ENCODE measurements around the gene LAMC2. TPM values are rescaled to one million over a fixed set of nuclear protein-coding genes. Genes with fewer than 3 reads are reported as not detected.

The LAMC2 gene
- total and polyA plus RNA-seq, 9 of the 15 experiments (the other 6 are each of a cell fraction or from before 2014, with no cell fraction given) = 0.02 to 0.03 TPM; not detected in 7

DNA sequence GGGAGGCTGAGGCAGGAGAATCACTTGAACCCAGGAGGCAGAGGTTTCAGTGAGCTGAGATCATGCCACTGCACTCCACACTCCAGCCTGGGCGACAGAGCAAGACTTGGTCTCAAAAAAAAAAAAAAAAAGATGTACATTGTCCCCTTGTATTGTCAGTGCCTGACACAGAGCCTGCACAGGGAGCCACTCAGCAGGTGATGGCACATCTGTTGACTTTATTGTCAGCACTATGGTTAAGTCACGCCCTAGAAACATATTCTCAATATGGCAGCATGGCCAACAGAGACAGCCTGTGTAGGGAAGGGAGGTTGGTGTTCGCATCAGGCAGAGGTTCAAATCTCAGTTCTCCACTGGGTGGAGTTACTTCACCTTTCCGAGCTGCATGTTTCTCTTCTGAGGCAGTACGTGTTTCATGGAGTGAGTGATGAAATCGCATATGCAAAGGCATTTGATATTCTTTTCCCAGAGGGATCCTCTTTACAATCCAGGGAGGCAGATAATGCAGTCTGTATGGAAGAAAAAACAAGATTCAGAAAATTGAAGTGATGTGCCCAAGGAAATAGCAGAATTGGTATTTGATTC is 20.6 kb downstream of the LAMC2 start:
- TF ChIP-seq ZNF134 (CRISPR knock-in tag; conservative IDR thresholded peaks at IDR 0.05) = peak; percentile 56
- no peak for TF ChIP-seq ZBTB8A (IDR thresholded peaks at IDR 0.05; ENCODE audit: partially characterized antibody)
- ChIA-PET POLR2A (no interaction called here), CTCF (ENCODE audit: low intra/inter-chr PET ratio) (no interaction called here)
- Histone ChIP-seq H3K36me3 (ENCODE audit: control insufficient read depth, insufficient read depth, low read length) (no peaks in the 10 kb centered on the region), H3K27me3 (ENCODE audit: control insufficient read depth in 2 of 2, insufficient read depth in 2 of 2, low read length in 2 of 2) (peaks cover 13% of the 10 kb centered on the region in 2 experiments; a peak in 4 of 5 replicates), H3K4me3 (no peak overlapping the region), H3K9ac (ENCODE audit: insufficient read depth in 1 of 2, low read depth in 2 of 2, low read length in 2 of 2) (no peak overlapping the region), H3K9me3 (replicated peaks; ENCODE audit: control insufficient read depth, insufficient read depth, low read depth, low read length) (no peaks in the 10 kb centered on the region), H3K27ac (ENCODE audit: extremely low read depth, low read depth, low read length) (no peak overlapping the region), H3K4me1 (replicated peaks in 1 of 2; ENCODE audit: control insufficient read depth in 2 of 2, insufficient read depth in 2 of 2, low read length in 2 of 2) (no peaks in the 10 kb centered on the region), H3K79me2 (ENCODE audit: control insufficient read depth, insufficient read depth, low read length) (no peaks in the 10 kb centered on the region), H3K9me1 (ENCODE audit: control insufficient read depth, insufficient read depth, low read length) (no peaks in the 10 kb centered on the region), H3K4me2 (ENCODE audit: insufficient read depth, low read length) (no peak overlapping the region), H4K20me1 (replicated peaks; ENCODE audit: control insufficient read depth, insufficient read depth, low read length) (0 out of 2 replicates have a peak, but pooled peaks cover 5% of the 10 kb centered on the region), H2AFZ (ENCODE audit: low read depth, low read length) (no peak overlapping the region)
- ATAC-seq (no peak), FAIRE-seq (no peak), DNase-seq (ENCODE audit: extremely low read depth in 1 of 4, low spot score in 3 of 4) (no peak)
- BruUV-seq (replicated peaks) = no TSS peak
- in situ Hi-C loops (cut with MboI) (no loop called here), intact Hi-C loops (cut with micrococcal nuclease) (no loop called here)
- WGBS (ENCODE audit: insufficient coverage, low coverage, missing lambda C conversion rate) = 0% methylated on average over 6 of the region's 6 CpGs

DNA sequence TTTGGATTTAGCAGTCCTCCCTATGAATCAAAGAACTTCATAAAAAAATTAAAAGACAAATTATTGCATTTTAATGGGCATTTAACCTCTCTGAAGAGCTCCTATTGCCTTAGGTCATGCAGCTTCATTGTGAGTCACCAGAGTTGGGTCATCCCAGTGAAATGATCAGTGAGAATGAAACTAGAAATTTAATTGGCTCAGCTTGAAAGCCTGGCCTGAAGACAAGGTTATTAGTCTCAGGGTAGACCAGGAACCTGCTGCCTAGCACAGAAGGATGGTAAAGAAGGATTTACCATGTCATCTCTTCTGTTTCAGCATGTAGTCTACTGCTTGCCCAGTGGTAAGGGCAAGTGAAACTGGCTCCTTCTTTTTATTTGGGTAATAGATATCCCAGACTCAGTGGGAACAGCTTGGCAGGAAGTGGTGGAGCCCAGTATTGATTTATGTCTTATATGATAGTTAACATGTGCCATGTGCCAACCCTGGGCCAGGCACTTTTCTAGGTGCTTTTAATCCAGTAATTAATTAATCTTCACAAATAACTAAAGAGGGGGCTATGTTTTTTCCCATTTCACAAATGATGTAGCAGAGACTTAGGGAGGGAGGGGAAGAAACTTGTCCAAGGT is 23.6 kb downstream of the LAMC2 start:
- Histone ChIP-seq H3K27me3 (ENCODE audit: control insufficient read depth in 2 of 2, insufficient read depth in 2 of 2, low read length in 2 of 2) (peaks cover 13 to 19% of the 10 kb centered on the region in 2 experiments), H3K79me2 (ENCODE audit: control insufficient read depth, insufficient read depth, low read length) (no peaks in the 10 kb centered on the region), H3K36me3 (ENCODE audit: control insufficient read depth, insufficient read depth, low read length) (no peaks in the 10 kb centered on the region), H3K4me2 (ENCODE audit: insufficient read depth, low read length) (no peak overlapping the region), H3K9me1 (ENCODE audit: control insufficient read depth, insufficient read depth, low read length) (no peaks in the 10 kb centered on the region), H2AFZ (ENCODE audit: low read depth, low read length) (no peak overlapping the region), H3K4me3 (no peak overlapping the region), H4K20me1 (replicated peaks; ENCODE audit: control insufficient read depth, insufficient read depth, low read length) (0 out of 2 replicates have a peak, but pooled peaks cover 5% of the 10 kb centered on the region), H3K4me1 (replicated peaks in 1 of 2; ENCODE audit: control insufficient read depth in 2 of 2, insufficient read depth in 2 of 2, low read length in 2 of 2) (no peaks in the 10 kb centered on the region), H3K27ac (ENCODE audit: extremely low read depth, low read depth, low read length) (no peak overlapping the region), H3K9ac (ENCODE audit: insufficient read depth in 1 of 2, low read depth in 2 of 2, low read length in 2 of 2) (no peak overlapping the region), H3K9me3 (replicated peaks; ENCODE audit: control insufficient read depth, insufficient read depth, low read depth, low read length) (no peaks in the 10 kb centered on the region)
- POLR2A ChIA-PET = interaction anchor here (0.5 to 1.0 kb wide), 2 partner anchors 182 to 1621 kb away, joined by 3 read pairs; no protein-coding TSS in a partner anchor
- TF ChIP-seq NCOA1 (IDR thresholded peaks at IDR 0.05; ENCODE audit: low read depth) = no peak
- no peak for TF ChIP-seq SP1 (CRISPR knock-in tag; IDR thresholded peaks at IDR 0.05)
- no peak for TF ChIP-seq MTA2 (IDR thresholded peaks at IDR 0.05; ENCODE audit: low read depth)
- no peak for TF ChIP-seq DLX4 (CRISPR knock-in tag; IDR thresholded peaks at IDR 0.05)
- TF ChIP-seq ARNT (IDR thresholded peaks at IDR 0.05) = no peak
- TF ChIP-seq ZBTB17 (CRISPR knock-in tag; IDR thresholded peaks at IDR 0.05) = no peak
- no peak for TF ChIP-seq RBM15 (IDR thresholded peaks at IDR 0.05; ENCODE audit: insufficient read depth, low read length)
- in situ Hi-C loops (cut with MboI) = no loop called here
- ATAC-seq (no peak), DNase-seq (ENCODE audit: extremely low read depth in 1 of 4, low spot score in 3 of 4) (no peak), FAIRE-seq (no peak)
- BruUV-seq (replicated peaks) = no TSS peak
- intact Hi-C loops (cut with micrococcal nuclease) = no loop called here
- CTCF ChIA-PET (ENCODE audit: low intra/inter-chr PET ratio) = no interaction called here
